Hindlimb muscle (tissue), 1 donor: ENCODE measurements around the gene CNGA3. TPM values are rescaled to one million over a fixed set of nuclear protein-coding genes. Genes with fewer than 3 reads are reported as not detected.

Experiments used
- DNase-seq: peaks from one replicate; pipeline ENCODE4 v3.0.0-alpha.2; 2013
- polyA plus RNA-seq: library from polyadenylated mRNA; unstranded; fragments of 120-200 nt; gene quantifications from one replicate; pipeline ENCODE4 v1.2.1, GENCODE V29; 2013; ENCODE audit not compliant: insufficient read length

The CNGA3 gene
- polyA plus RNA-seq, 1 donor: 0.57 TPM

DNA sequence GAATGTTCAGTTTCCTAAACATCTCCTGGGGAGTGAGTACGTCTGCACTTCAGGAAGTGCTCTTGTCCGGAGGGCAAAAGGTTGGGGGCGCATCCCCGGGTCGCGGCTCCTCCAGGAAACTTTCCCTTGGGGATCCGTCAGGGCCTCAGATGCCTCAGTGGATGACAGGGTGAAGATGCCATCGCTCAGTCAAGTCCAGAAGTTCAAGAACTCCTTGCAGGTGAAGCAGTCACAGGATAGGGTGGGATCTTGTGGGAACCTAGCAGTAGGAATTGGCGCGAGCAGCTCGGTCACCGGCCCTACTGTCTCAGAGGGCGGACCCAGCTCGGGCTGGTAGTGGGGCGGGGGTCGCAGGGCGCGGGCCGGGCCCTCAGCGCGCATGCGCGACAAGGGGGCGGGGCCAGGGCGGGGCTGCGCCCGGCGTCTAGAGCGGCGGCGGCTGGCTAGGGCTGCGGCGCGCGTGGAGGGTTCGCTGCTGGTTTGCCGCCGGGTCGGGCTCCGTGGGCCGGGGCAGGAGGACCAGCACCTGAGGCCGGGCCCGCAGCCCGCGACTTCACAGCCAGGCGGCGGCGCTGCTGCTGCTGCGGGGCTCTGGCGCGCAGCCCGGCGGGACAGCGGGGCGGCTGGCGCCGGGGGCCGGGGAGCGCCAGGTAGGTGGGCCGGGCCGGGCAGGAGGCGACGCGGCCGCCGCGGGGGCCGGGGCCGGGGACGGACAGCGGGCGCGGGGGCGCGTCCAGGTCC is 98.3 kb downstream of the CNGA3 start, which contains the start of gene INPP4A:
INPP4A (plus strand) TSS at position 423 of the 741 bp plus-strand sequence. CDS start 75,191 bp downstream, outside the sequence.
- peak; percentile 81 for DNase-seq

DNA sequence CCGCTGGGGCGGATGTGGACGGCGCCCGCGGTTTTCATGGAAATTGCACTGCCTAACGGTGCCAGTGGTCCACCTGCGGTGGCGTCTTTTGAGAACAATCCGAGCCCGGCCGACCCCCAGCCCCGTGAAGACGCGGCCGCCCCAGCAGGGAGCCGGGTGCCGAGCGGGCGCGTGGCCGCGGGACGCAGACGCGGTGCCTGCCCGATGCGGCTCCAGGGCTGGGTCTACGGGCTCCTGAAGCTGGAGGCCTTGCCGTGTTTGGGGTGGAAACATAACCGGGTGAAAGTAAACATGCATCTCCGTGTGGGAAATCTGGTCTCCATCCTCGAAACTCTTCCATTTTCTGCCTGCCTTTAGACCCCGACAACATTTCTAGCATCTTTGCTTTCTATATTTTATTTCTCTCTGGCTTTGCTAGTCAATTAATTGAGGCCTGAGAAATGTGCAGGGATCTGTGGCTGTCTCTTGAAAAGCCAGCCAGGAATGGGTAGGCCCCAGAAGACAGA is 99.0 kb downstream of the CNGA3 start:
- peak; percentile 19 for DNase-seq

DNA sequence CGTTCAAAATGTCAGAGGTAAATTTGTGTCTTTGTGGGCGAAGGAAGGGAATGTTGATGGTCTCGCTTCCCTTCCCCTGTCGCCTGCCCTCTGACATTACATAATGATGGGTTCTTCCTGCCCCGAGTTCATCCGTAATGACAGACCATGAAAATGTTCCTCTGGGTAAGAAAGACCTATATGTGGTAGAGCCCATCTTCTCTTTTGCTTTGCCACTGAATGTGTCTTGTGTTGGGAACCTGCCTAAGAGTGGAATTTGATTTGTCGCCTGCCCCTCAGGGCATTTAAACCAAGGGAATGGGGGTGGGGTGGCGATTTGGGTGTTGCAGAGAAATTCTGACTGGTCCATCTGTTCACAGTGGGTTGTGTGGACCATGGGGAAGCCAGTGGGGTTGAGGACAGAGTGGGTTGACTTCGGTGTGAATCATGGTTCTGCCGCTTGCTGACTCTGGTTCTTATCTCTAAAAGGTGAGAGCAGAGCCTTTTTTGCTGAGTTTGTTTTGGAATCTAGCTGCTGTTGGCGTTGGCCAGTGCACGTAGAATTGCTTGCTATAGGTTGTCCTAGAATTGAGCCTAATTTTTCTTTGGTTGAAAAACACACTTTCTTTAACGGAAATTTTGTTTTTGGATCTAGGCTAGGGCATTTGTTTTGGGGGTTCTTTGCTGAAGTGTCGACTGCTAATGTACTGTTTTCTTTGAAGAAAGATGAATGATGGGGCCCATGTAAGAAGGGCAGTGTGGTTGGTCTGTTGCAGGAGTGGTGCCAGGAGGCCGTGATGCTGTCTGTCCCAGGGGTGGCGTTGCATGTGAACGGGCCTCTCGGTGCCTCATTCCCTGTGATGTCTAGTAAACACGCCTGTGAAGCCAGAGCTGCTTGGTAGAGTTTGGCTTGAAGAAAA is 99.7 kb downstream of the CNGA3 start:
- DNase-seq: no peak

DNA sequence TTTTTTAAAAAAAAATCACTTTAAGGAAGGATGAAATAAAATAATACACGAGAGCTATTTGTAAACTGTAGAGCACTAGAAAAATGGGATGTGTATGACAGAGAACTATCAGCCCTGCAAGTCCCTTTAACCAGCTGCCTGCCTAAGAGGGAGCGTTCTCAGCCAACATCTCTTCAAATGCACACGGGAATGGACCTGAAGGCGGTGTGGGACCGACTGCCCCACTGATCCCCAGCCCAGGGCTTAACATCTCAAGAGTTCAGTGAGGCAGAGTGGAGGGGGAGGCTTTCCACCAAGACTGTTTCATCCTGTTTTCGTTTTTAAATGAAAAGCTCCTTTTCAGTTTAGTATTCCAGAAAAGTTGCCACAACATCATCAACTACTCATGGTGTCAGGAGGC is 100.6 kb downstream of the CNGA3 start:
- DNase-seq: no peak

Other genes with a start within 250 kb of the CNGA3 start
- gene INPP4A, start 98.4 kb downstream of the CNGA3 start, polyA plus RNA-seq: 12.5 TPM